HG03342 (cell line): ENCODE data around the gene LSM2.

Source experiments
- ATAC-seq: cut with Tn5 transposase; IDR thresholded peaks from one replicate; pipeline ENCODE4 v1.9.1; 2021; ENCODE audit warnings: mild to moderate bottlenecking, moderate library complexity; ENCODE audit not compliant: unreplicated experiment

LSM2 gene

GRCh38 chr6:31778193-31778592 is 28.6 kb downstream of the LSM2 start:
- ATAC-seq: no peak

- ATAC-seq: no peak
These were observed 29.1 kb downstream of the LSM2 start for GRCh38 chr6:31777667-31778050.

GRCh38 chr6:31776989-31777666 is 29.6 kb downstream of the LSM2 start, which contains the start of gene VWA7:
TSS of gene VWA7 (minus strand) at chr6:31777328. CDS start at chr6:31776779, 549 bp downstream.
- ATAC-seq: peak; percentile 66

- no peak for ATAC-seq
These were observed 30.2 kb downstream of the LSM2 start for GRCh38 chr6:31776485-31776988.

GRCh38 chr6:31775633-31776484 is 30.9 kb downstream of the LSM2 start:
- no peak for ATAC-seq

GRCh38 chr6:31775184-31775583 is 31.6 kb downstream of the LSM2 start:
- no peak for ATAC-seq

- no peak for ATAC-seq
These were observed 34.8 kb downstream of the LSM2 start for GRCh38 chr6:31771992-31772358.

GRCh38 chr6:31770860-31771259 is 35.9 kb downstream of the LSM2 start:
- ATAC-seq: no peak

GRCh38 chr6:31769684-31770371 is 36.9 kb downstream of the LSM2 start:
- ATAC-seq: no peak

GRCh38 chr6:31768363-31769257 is 38.2 kb downstream of the LSM2 start:
- no peak for ATAC-seq

- ATAC-seq: no peak
These were observed 39.6 kb downstream of the LSM2 start for GRCh38 chr6:31767096-31767645.

- no peak for ATAC-seq
These were observed 40.6 kb downstream of the LSM2 start for GRCh38 chr6:31765910-31766794.

GRCh38 chr6:31765559-31765909 is 41.2 kb downstream of the LSM2 start:
- no peak for ATAC-seq

- ATAC-seq: no peak
These were observed 42.6 kb downstream of the LSM2 start for GRCh38 chr6:31764198-31764597.

- no peak for ATAC-seq
These were observed 43.2 kb downstream of the LSM2 start for GRCh38 chr6:31763619-31763940.

- no peak for ATAC-seq
These were observed 43.7 kb downstream of the LSM2 start for GRCh38 chr6:31762878-31763618.

- no peak for ATAC-seq
These were observed 44.4 kb downstream of the LSM2 start, which contains the start of gene SAPCD1 for GRCh38 chr6:31762356-31762755. TSS of gene SAPCD1 (plus strand) at chr6:31762656. CDS start at chr6:31763055, 399 bp downstream.

- no peak for ATAC-seq
These were observed 45.4 kb downstream of the LSM2 start for GRCh38 chr6:31761343-31761742.

- ATAC-seq: no peak
These were observed 46.0 kb downstream of the LSM2 start for GRCh38 chr6:31760790-31761189.
